ENCODE results near the gene TEX30.
A peak's percentile ranks its signal among the peaks of the same experiment; 100 is the strongest.

The TEX30 gene

DNA sequence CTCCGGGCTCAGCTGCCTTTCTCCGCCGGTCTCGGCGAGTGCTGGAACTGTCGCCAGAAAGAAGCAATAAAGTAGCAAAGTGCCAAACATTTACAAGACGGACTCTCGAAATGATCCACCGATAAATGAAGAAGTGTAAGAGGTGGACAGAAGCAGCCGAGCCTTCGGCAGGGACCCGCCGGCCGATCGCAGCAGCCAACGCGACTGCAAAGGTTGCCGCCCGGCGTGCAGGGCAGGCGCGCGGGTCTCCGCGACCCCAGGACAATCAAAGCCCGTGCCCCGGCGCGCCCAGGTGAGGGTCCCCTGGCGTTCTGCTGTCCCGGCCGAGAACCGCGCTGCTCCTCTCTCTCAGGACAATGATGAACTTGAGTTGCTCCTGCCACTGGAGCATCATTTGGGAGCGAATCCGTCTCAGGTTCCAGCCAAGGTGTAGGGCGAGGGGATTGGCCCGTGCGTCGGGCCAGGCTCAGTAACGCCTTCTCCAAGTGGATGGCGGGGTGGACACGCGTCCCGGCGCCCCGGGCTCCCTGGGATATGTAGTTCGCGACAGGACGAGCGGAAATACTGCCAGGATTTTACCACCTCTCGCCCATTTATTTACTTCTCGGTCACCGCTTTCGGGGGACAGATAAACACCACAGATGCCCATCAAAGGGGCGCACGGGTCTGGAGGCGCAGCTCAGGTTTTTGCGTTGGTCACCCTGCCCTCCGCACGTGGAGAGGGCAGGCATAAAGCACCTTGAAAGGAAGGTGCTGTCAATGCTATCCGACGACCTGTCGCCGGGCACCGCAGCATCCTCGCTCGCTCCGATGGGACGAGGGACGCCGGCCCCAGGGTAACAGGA, 25.2 kb upstream of the TEX30 start, which contains the start of the genes BIVM and POGLUT2:
Gene BIVM (plus strand): TSS at position 539 of the 845 bp plus-strand sequence. CDS start 8,149 bp downstream, outside the sequence.
Gene POGLUT2 (minus strand): TSS at position 396 of the 845 bp plus-strand sequence. CDS start 306 bp downstream, at position 90.
- TF ChIP-seq, protein P1, sequence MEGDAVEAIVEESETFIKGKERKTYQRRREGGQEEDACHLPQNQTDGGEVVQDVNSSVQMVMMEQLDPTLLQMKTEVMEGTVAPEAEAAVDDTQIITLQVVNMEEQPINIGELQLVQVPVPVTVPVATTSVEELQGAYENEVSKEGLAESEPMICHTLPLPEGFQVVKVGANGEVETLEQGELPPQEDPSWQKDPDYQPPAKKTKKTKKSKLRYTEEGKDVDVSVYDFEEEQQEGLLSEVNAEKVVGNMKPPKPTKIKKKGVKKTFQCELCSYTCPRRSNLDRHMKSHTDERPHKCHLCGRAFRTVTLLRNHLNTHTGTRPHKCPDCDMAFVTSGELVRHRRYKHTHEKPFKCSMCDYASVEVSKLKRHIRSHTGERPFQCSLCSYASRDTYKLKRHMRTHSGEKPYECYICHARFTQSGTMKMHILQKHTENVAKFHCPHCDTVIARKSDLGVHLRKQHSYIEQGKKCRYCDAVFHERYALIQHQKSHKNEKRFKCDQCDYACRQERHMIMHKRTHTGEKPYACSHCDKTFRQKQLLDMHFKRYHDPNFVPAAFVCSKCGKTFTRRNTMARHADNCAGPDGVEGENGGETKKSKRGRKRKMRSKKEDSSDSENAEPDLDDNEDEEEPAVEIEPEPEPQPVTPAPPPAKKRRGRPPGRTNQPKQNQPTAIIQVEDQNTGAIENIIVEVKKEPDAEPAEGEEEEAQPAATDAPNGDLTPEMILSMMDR (IDR thresholded peaks at IDR 0.05; ENCODE audit: low read depth, low read length): no peak
- TF ChIP-seq EZH2phosphoT487 (IDR thresholded peaks at IDR 0.05; ENCODE audit: low read depth): no peak
- H3K79me2 ChIP-seq (ENCODE audit: low read length): peaks cover 13% of the 10 kb centered on the region
- peak within 1 kb of the TSS; percentile 74 for H3K9ac ChIP-seq (ENCODE audit: low read length)
- no peaks in the 10 kb centered on the region for H4K20me1 ChIP-seq (ENCODE audit: insufficient read depth, low read length)
- peak within 1 kb of the TSS; percentile 89 for H2AFZ ChIP-seq (ENCODE audit: low read depth, low read length)
- H3K4me2 ChIP-seq (ENCODE audit: low read length): peak within 1 kb of the TSS; percentile 91
- H3K4me1 ChIP-seq (ENCODE audit: low read length): peaks cover 9% of the 10 kb centered on the region
- H3K27ac ChIP-seq (ENCODE audit: low read length): no peak within 1 kb of the TSS
- H3K36me3 ChIP-seq (replicated peaks; ENCODE audit: low read depth, low read length): no peaks in the 10 kb centered on the region
- no peaks in the 10 kb centered on the region for H3K9me3 ChIP-seq (ENCODE audit: insufficient read depth, low read length)
- no peaks in the 10 kb centered on the region for H3K27me3 ChIP-seq (ENCODE audit: low read depth, low read length)
- peak within 1 kb of the TSS; percentile 90 for H3K4me3 ChIP-seq (ENCODE audit: low read length)

DNA sequence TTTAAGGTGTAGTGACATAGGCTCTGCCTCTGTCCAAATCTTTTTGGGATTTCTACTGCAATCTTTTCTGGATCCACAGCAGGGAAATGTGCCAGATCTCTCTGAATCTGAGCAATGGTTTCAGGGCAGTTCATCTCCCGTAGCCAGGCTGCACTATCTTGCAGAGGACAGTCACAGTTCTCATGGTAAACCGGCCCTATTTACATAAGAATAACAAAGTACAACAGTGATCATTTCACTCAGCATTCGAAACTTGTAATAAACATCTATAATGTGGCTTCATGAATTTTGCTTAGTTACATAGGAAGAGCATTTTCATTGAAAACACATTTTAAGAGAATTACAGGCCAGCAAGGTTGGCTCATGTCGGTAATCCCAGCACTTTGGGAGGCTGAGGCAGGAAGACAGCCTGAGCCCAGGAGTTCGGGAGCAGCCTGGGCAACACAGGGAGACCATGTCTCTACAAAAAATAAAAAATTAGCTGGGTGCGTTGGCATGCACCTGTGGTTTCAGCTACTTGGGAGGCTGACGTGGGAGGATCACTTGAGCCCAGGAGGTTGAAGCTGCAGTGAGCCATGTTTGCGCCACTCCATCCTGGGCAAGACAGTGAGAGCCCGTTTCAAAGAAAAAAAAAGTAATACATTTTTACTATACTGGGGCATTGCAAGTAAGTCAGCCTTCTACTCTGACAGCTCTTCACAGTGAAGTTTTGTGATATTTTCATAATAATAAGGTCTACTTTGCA, 20.2 kb upstream of the TEX30 start:
- no peaks in the 10 kb centered on the region for H3K27me3 ChIP-seq (ENCODE audit: low read depth, low read length)
- H3K9ac ChIP-seq (ENCODE audit: low read length): no peak overlapping the region

DNA sequence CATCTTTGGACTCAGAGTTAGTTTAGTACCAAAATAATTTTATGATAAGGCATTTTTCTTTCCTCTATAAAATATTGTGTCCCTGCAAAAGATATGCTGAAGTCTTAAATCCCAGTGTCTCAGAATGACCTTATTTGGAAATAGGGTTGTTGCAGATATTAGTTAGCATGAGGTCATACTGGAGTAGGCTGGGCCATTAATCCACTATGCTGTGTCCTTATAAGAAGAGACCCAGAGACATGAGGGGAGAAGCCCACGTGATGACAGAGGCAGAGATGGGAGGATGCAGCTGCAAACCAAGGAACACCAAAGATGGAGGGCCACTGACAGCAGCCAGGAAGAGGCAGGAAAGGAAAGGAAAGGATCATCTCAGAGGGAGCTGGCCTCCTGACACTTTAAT, 18.8 kb upstream of the TEX30 start:
- H3K36me3 ChIP-seq (replicated peaks; ENCODE audit: low read depth, low read length): peaks cover 5% of the 10 kb centered on the region
- TF ChIP-seq, protein P1 (IDR thresholded peaks at IDR 0.05; ENCODE audit: low read depth, low read length): no peak
- TF ChIP-seq EZH2phosphoT487 (IDR thresholded peaks at IDR 0.05; ENCODE audit: low read depth): no peak
- H3K4me1 ChIP-seq (ENCODE audit: low read length): no peaks in the 10 kb centered on the region
- H3K27ac ChIP-seq (ENCODE audit: low read length): no peak overlapping the region
- no peak overlapping the region for H2AFZ ChIP-seq (ENCODE audit: low read depth, low read length)
- no peaks in the 10 kb centered on the region for H3K27me3 ChIP-seq (ENCODE audit: low read depth, low read length)
- H3K79me2 ChIP-seq (ENCODE audit: low read length): no peaks in the 10 kb centered on the region
- no peaks in the 10 kb centered on the region for H4K20me1 ChIP-seq (ENCODE audit: insufficient read depth, low read length)
- H3K9ac ChIP-seq (ENCODE audit: low read length): no peak overlapping the region
- H3K4me2 ChIP-seq (ENCODE audit: low read length): no peak overlapping the region
- H3K9me3 ChIP-seq (ENCODE audit: insufficient read depth, low read length): no peaks in the 10 kb centered on the region
- no peak overlapping the region for H3K4me3 ChIP-seq (ENCODE audit: low read length)

More for the DNA sequence above, 20.2 kb upstream of the TEX30 start:
- Histone ChIP-seq H2AFZ (ENCODE audit: low read depth, low read length) (no peak overlapping the region), H3K9me3 (ENCODE audit: insufficient read depth, low read length) (no peaks in the 10 kb centered on the region), H3K27ac (ENCODE audit: low read length) (no peak overlapping the region), H3K4me1 (ENCODE audit: low read length) (peaks cover 5% of the 10 kb centered on the region), H3K4me2 (ENCODE audit: low read length) (no peak overlapping the region), H3K36me3 (replicated peaks; ENCODE audit: low read depth, low read length) (peaks cover 5% of the 10 kb centered on the region), H3K79me2 (ENCODE audit: low read length) (no peaks in the 10 kb centered on the region), H3K4me3 (ENCODE audit: low read length) (no peak overlapping the region), H4K20me1 (ENCODE audit: insufficient read depth, low read length) (no peaks in the 10 kb centered on the region)
- TF ChIP-seq, protein P1 (IDR thresholded peaks at IDR 0.05; ENCODE audit: low read depth, low read length): no peak
- TF ChIP-seq EZH2phosphoT487 (IDR thresholded peaks at IDR 0.05; ENCODE audit: low read depth): no peak

DNA sequence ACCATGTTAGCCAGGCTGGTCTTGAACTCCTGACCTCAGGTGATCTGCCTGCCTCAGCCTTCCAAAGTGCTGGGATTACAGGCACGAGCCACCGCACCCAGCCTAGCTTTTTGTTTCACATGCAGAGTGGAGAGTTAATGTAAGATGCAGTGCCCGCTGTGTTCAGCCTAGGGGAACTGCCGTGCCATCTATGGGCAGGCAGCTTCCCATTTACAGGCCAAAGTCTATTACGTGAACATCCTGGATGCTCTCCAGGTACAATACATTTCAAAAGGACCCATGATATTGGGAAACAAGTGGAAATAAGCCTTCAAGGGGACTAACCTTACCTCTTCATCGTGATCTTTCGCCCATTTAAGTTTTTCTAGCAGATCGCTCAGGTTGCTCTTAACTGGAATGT, 15.1 kb upstream of the TEX30 start:
- TF ChIP-seq, protein P1 (IDR thresholded peaks at IDR 0.05; ENCODE audit: low read depth, low read length): no peak
- TF ChIP-seq EZH2phosphoT487 (IDR thresholded peaks at IDR 0.05; ENCODE audit: low read depth): no peak
- H3K9me3 ChIP-seq (ENCODE audit: insufficient read depth, low read length): no peaks in the 10 kb centered on the region
- H2AFZ ChIP-seq (ENCODE audit: low read depth, low read length): no peak overlapping the region

More for the DNA sequence above, 15.1 kb upstream of the TEX30 start:
- no peaks in the 10 kb centered on the region for H3K4me1 ChIP-seq (ENCODE audit: low read length)
- no peak overlapping the region for H3K27ac ChIP-seq (ENCODE audit: low read length)
- no peaks in the 10 kb centered on the region for H3K79me2 ChIP-seq (ENCODE audit: low read length)
- no peaks in the 10 kb centered on the region for H4K20me1 ChIP-seq (ENCODE audit: insufficient read depth, low read length)
- H3K4me2 ChIP-seq (ENCODE audit: low read length): no peak overlapping the region
- H3K9ac ChIP-seq (ENCODE audit: low read length): no peak overlapping the region
- no peaks in the 10 kb centered on the region for H3K27me3 ChIP-seq (ENCODE audit: low read depth, low read length)
- no peak overlapping the region for H3K4me3 ChIP-seq (ENCODE audit: low read length)
- peaks cover 5% of the 10 kb centered on the region for H3K36me3 ChIP-seq (replicated peaks; ENCODE audit: low read depth, low read length)

All from OCI-LY3 (cell line).